Activated T-cell treated with anti-CD3 and anti-CD28 coated beads, Interleukin-2, amount 50 U/mL, for 4 hours (primary cell): ENCODE results near the gene FILIP1L. TPM values are rescaled to one million over a fixed set of nuclear protein-coding genes. Genes with fewer than 3 reads are reported as not detected.

Experiments
- ATAC-seq, 2 donors: fragments of 200-7000 bp; cut with Tn5 transposase; one replicate each; pipeline ENCODE4 v1.10.0; 2021
- DNase-seq: peaks from one replicate; pipeline ENCODE4 v3.0.0-alpha.2; 2020
- H3K27me3 Mint-ChIP-seq: one replicate; pipeline ENCODE4 v1.8.0; 2021; ENCODE audit warnings: low read depth, mixed read lengths
- H3K36me3 Mint-ChIP-seq: one replicate; pipeline ENCODE4 v1.8.0; 2022; ENCODE audit warnings: mixed read lengths; ENCODE audit not compliant: insufficient read depth
- H3K4me1 Mint-ChIP-seq: one replicate; pipeline ENCODE4 v1.8.0; 2021; ENCODE audit warnings: low read depth, mixed read lengths
- H3K4me3 Mint-ChIP-seq: one replicate; pipeline ENCODE4 v1.8.0; 2021; ENCODE audit warnings: mild to moderate bottlenecking, moderate library complexity, mixed read lengths
- H3K9me3 Mint-ChIP-seq: one replicate; pipeline ENCODE4 v1.8.0; 2021; ENCODE audit warnings: mixed read lengths
- total RNA-seq, 3 donors: library from RNA; stranded (reverse); gene quantifications; one replicate each; pipeline ENCODE4 v1.2.1, GENCODE V29; 2021

The FILIP1L gene
- total RNA-seq, 3 donors from 2014 or later, result 0.08 to 0.28 TPM; not detected in 1

- Mint-ChIP-seq H3K27me3 (no peaks in the 10 kb centered on the region), H3K4me1 (no peaks in the 10 kb centered on the region), H3K36me3 (peaks cover 9% of the 10 kb centered on the region), H3K4me3 (no peak overlapping the region), H3K9me3 (no peaks in the 10 kb centered on the region)
- no peak for DNase-seq
- ATAC-seq, result no peak
Measured at GRCh38 chr3:100020876-100021644, 93.2 kb downstream of the FILIP1L start.

GRCh38 chr3:100019719-100020118 lies 94.6 kb downstream of the FILIP1L start:
- DNase-seq (no peak), ATAC-seq (no peak)
- H3K4me3 Mint-ChIP-seq, result no peak overlapping the region
- H3K4me1 Mint-ChIP-seq, result no peaks in the 10 kb centered on the region
- H3K27me3 Mint-ChIP-seq, result no peaks in the 10 kb centered on the region
- H3K9me3 Mint-ChIP-seq, result peaks cover 5% of the 10 kb centered on the region
- peaks cover 15% of the 10 kb centered on the region for H3K36me3 Mint-ChIP-seq

GRCh38 chr3:100018806-100019205 lies 95.5 kb downstream of the FILIP1L start:
- DNase-seq (no peak), ATAC-seq (no peak)
- H3K9me3 Mint-ChIP-seq, result peaks cover 5% of the 10 kb centered on the region

GRCh38 chr3:100010087-100010417 lies 104.2 kb downstream of the FILIP1L start:
- H3K27me3 Mint-ChIP-seq, result no peaks in the 10 kb centered on the region
- H3K36me3 Mint-ChIP-seq, result peaks cover 16% of the 10 kb centered on the region
- DNase-seq, result no peak
- peaks cover 3% of the 10 kb centered on the region for H3K9me3 Mint-ChIP-seq
- no peaks in the 10 kb centered on the region for H3K4me1 Mint-ChIP-seq
- no peak overlapping the region for H3K4me3 Mint-ChIP-seq
- ATAC-seq, result no peak

More at GRCh38 chr3:100018806-100019205, 95.5 kb downstream of the FILIP1L start:
- H3K36me3 Mint-ChIP-seq, result peaks cover 18% of the 10 kb centered on the region
- H3K4me3 Mint-ChIP-seq, result no peak overlapping the region
- no peaks in the 10 kb centered on the region for H3K4me1 Mint-ChIP-seq
- H3K27me3 Mint-ChIP-seq, result no peaks in the 10 kb centered on the region

GRCh38 chr3:100009276-100010086 lies 104.8 kb downstream of the FILIP1L start:
- DNase-seq (no peak), ATAC-seq (no peak)
- Mint-ChIP-seq H3K27me3 (no peaks in the 10 kb centered on the region), H3K4me3 (no peak overlapping the region), H3K9me3 (no peaks in the 10 kb centered on the region), H3K36me3 (peaks cover 11% of the 10 kb centered on the region), H3K4me1 (no peaks in the 10 kb centered on the region)

- Mint-ChIP-seq H3K9me3 (no peaks in the 10 kb centered on the region), H3K4me1 (no peaks in the 10 kb centered on the region), H3K27me3 (no peaks in the 10 kb centered on the region), H3K4me3 (no peak overlapping the region), H3K36me3 (peaks cover 8% of the 10 kb centered on the region)
- ATAC-seq (no peak), DNase-seq (no peak)
Measured at GRCh38 chr3:100008081-100008698, 106.1 kb downstream of the FILIP1L start.

- no peak overlapping the region for H3K4me3 Mint-ChIP-seq
Measured at GRCh38 chr3:100007313-100007712, 107.0 kb downstream of the FILIP1L start.

GRCh38 chr3:100006570-100007271 lies 107.6 kb downstream of the FILIP1L start:
- no peak for DNase-seq
- Mint-ChIP-seq H3K4me3 (no peak overlapping the region), H3K27me3 (no peaks in the 10 kb centered on the region), H3K4me1 (peaks cover 2% of the 10 kb centered on the region), H3K36me3 (peaks cover 6% of the 10 kb centered on the region), H3K9me3 (no peaks in the 10 kb centered on the region)
- ATAC-seq, result no peak

More at GRCh38 chr3:100007313-100007712, 107.0 kb downstream of the FILIP1L start:
- no peaks in the 10 kb centered on the region for H3K9me3 Mint-ChIP-seq
- DNase-seq (no peak), ATAC-seq (no peak)
- H3K27me3 Mint-ChIP-seq, result no peaks in the 10 kb centered on the region
- H3K4me1 Mint-ChIP-seq, result peaks cover 2% of the 10 kb centered on the region
- H3K36me3 Mint-ChIP-seq, result peaks cover 6% of the 10 kb centered on the region

GRCh38 chr3:100005665-100006393 lies 108.5 kb downstream of the FILIP1L start:
- DNase-seq, result no peak
- Mint-ChIP-seq H3K9me3 (no peaks in the 10 kb centered on the region), H3K4me1 (peaks cover 2% of the 10 kb centered on the region), H3K36me3 (peaks cover under 1% of the 10 kb centered on the region), H3K4me3 (no peak overlapping the region), H3K27me3 (no peaks in the 10 kb centered on the region)
- no peak for ATAC-seq

- H3K27me3 Mint-ChIP-seq, result no peaks in the 10 kb centered on the region
- peaks cover 2% of the 10 kb centered on the region for H3K4me1 Mint-ChIP-seq
- no peak for ATAC-seq
- DNase-seq, result no peak
- no peaks in the 10 kb centered on the region for H3K36me3 Mint-ChIP-seq
- no peak overlapping the region for H3K4me3 Mint-ChIP-seq
- no peaks in the 10 kb centered on the region for H3K9me3 Mint-ChIP-seq
Measured at GRCh38 chr3:100004931-100005330, 109.4 kb downstream of the FILIP1L start.

GRCh38 chr3:100003609-100004503 lies 110.4 kb downstream of the FILIP1L start:
- Mint-ChIP-seq H3K4me1 (peaks cover 2% of the 10 kb centered on the region), H3K9me3 (no peaks in the 10 kb centered on the region), H3K4me3 (no peak overlapping the region), H3K27me3 (no peaks in the 10 kb centered on the region), H3K36me3 (peaks cover under 1% of the 10 kb centered on the region)
- ATAC-seq, result no peak
- DNase-seq, result no peak

- H3K36me3 Mint-ChIP-seq, result peaks cover 4% of the 10 kb centered on the region
- no peaks in the 10 kb centered on the region for H3K27me3 Mint-ChIP-seq
- peaks cover 2% of the 10 kb centered on the region for H3K4me1 Mint-ChIP-seq
- ATAC-seq (no peak), DNase-seq (no peak)
- no peaks in the 10 kb centered on the region for H3K9me3 Mint-ChIP-seq
- no peak overlapping the region for H3K4me3 Mint-ChIP-seq
Measured at GRCh38 chr3:100002599-100003350, 111.5 kb downstream of the FILIP1L start.
